ENCODE data around the gene PTPN7. TPM values are rescaled to one million over a fixed set of nuclear protein-coding genes. Genes with fewer than 3 reads are reported as not detected.

The PTPN7 gene
- total and polyA plus RNA-seq, 2 of the 13 experiments (the other 11 are each of a cell fraction or from before 2014, with no cell fraction given), result not detected

- in situ Hi-C loops (cut with HindIII; ENCODE audit: extremely low pct_ligation_motif_present, low pct_unique_long_range_greater_than_20kb), result no loop called here
- Histone ChIP-seq H3K9ac (ENCODE audit: insufficient read depth, low read depth, low read length) (no peak overlapping the region), H3K27me3 (ENCODE audit: control insufficient read depth in 1 of 2, insufficient read depth in 2 of 2, low read length in 2 of 2) (peaks cover 3 to 46% of the 10 kb centered on the region in 2 experiments; a peak in 4 of 5 replicates), H3K36me3 (replicated peaks in 1 of 2; ENCODE audit: control insufficient read depth in 1 of 2, insufficient read depth in 2 of 2, low read length in 2 of 2) (no peaks in the 10 kb centered on the region), H3K27ac (ENCODE audit: extremely low read length, insufficient read depth, low read length) (no peak overlapping the region), H3K4me3 (replicated peaks in 1 of 3; ENCODE audit: insufficient read depth in 1 of 3, low read depth in 2 of 3, low read length in 3 of 3) (no peak overlapping the region), H3K4me1 (ENCODE audit: insufficient read depth, low read length) (peaks cover 12% of the 10 kb centered on the region), H2AFZ (ENCODE audit: low read length) (no peak overlapping the region), H4K20me1 (ENCODE audit: insufficient read depth, low read length) (no peaks in the 10 kb centered on the region), H3K4me2 (ENCODE audit: low read depth, low read length) (no peak overlapping the region), H3K9me3 (ENCODE audit: low read length) (no peaks in the 10 kb centered on the region), H3K79me2 (ENCODE audit: insufficient read depth, low read length) (no peaks in the 10 kb centered on the region)
- CTCF ChIA-PET (ENCODE audit: low intra/inter-chr PET ratio, low total read pairs), result no interaction called here
- POLR2A ChIA-PET, result no interaction called here
- ATAC-seq (no peak; the same call in 2 of the 3 replicates), FAIRE-seq (no peak), DNase-seq (ENCODE audit: low spot score) (no peak)
- no TSS peak for BruUV-seq (replicated peaks)
- WGBS (ENCODE audit: low lambda C conversion rate), result 51% methylated on average over 9 of the region's 10 CpGs
- intact Hi-C loops (cut with micrococcal nuclease; ENCODE audit: unreplicated experiment), result no loop called here
- TF ChIP-seq MEIS1 (CRISPR knock-in tag; IDR thresholded peaks at IDR 0.05; ENCODE audit: borderline replicate concordance) (no peak), ZMYM4 (CRISPR knock-in tag; IDR thresholded peaks at IDR 0.05) (no peak), ZNF781 (CRISPR knock-in tag; IDR thresholded peaks at IDR 0.05; ENCODE audit: borderline replicate concordance, not compliant biosample characterization) (no peak), FOXO4 (CRISPR knock-in tag; conservative IDR thresholded peaks at IDR 0.05) (no peak), MNT (IDR thresholded peaks at IDR 0.05) (no peak), MXI1 (IDR thresholded peaks at IDR 0.05; ENCODE audit: borderline replicate concordance, low read depth, low read length) (no peak), SIX4 (CRISPR knock-in tag; IDR thresholded peaks at IDR 0.05) (no peak)
These were observed 8.0 kb downstream of the PTPN7 start for GRCh38 chr1:202152399-202152798.
